GM12875 (cell line): ENCODE data around the gene RAB1B.

Experiments
- H3K4me3 ChIP-seq: one replicate; pipeline ENCODE4 v1.5.1; 2011; ENCODE audit warnings: low read depth, low read length, control low read depth
- TF ChIP-seq, protein P1 (sequence below): IDR thresholded peaks from 2 replicates; pipeline ENCODE4 v1.5.1; 2011; ENCODE audit warnings: low read depth, mild to moderate bottlenecking, control low read depth, inconsistent platforms, low read length, moderate library complexity, borderline replicate concordance; ENCODE audit not compliant: insufficient read depth

Gene RAB1B

DNA sequence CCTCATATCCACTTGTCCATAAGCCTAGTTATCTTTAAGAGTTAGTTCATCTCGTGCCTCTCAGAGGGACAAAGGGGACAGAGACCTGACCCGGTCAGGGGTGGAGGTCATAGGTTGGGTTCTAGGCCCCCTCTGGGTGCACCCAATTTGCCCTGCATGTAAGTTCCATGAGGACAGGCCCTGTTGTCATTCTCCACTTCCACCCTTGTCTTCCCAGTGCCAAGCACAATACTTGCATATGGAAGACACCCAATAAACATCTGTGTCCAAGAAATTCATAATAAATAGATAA, 21.8 kb downstream of the RAB1B start:
- TF ChIP-seq, protein P1, sequence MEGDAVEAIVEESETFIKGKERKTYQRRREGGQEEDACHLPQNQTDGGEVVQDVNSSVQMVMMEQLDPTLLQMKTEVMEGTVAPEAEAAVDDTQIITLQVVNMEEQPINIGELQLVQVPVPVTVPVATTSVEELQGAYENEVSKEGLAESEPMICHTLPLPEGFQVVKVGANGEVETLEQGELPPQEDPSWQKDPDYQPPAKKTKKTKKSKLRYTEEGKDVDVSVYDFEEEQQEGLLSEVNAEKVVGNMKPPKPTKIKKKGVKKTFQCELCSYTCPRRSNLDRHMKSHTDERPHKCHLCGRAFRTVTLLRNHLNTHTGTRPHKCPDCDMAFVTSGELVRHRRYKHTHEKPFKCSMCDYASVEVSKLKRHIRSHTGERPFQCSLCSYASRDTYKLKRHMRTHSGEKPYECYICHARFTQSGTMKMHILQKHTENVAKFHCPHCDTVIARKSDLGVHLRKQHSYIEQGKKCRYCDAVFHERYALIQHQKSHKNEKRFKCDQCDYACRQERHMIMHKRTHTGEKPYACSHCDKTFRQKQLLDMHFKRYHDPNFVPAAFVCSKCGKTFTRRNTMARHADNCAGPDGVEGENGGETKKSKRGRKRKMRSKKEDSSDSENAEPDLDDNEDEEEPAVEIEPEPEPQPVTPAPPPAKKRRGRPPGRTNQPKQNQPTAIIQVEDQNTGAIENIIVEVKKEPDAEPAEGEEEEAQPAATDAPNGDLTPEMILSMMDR = no peak
- H3K4me3 ChIP-seq = no peak overlapping the region

DNA sequence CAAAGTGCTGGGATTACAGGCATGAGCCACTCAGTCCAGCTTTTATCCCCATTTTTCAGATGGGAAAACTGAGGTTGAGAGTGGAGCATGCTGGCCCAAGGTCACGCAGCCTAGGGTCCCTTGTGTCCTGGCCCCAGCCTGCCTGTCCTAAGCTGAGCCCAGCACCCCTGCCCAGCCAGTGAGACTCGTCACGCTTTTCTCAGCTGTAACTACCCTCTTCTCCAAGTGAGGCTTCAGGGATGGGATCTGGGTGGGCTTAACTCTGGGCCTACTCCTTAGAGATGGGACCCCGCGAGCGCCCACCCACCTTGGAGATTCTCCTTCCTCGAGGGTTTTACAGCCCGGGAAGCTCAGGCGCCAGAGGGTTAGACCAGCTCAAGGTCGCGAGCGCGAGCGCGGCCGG, 22.9 kb downstream of the RAB1B start:
- TF ChIP-seq, protein P1 = no peak
- H3K4me3 ChIP-seq = no peak overlapping the region

DNA sequence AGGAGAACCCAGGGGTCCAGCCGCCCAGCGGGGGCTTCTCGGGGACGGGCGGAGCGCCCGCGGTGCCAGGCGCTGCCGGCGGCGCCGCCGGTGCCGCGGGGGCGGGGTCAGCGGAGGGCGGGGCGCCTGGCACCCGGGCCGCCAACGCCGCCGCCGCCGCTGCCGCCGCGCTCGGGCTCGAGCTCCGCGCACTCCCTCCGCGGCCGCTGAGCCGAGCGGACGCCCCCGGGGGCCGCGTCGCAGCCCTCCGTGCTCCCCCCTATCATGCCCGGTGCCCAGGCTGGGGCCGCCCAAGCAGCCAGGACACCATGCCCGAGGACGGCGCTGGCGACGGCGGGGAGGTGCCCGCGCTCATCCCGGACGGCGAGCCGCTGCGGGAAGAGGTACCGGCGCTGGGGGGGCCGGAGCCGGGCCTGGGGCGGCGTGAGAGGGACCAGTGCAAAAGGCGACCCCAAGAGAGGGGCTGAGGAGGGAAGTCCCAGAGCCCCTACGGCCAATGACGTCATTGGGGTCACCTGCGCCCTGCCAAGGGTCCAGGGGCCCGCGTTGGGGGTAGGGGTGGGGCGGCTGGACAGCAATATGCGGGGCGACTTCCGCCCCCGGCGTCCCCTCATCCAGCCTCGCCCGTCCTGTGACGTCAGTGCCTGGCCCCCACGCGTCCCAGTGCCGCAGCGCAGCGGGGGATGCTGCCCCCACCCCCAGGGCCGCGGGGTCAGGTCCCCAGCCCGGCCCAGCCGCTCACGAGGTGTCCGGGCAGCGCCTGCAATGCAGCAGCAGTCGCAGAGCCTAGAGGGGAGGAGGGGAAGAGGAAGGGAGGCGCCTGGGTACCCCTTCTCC, 23.5 kb downstream of the RAB1B start, which contains the start of gene TMEM151A:
TMEM151A (plus strand) TSS at position 189 of the 837 bp plus-strand sequence; CDS start at position 309, 120 bp downstream.
- no peak within 1 kb of the TSS for H3K4me3 ChIP-seq
- TF ChIP-seq, protein P1 = no peak

DNA sequence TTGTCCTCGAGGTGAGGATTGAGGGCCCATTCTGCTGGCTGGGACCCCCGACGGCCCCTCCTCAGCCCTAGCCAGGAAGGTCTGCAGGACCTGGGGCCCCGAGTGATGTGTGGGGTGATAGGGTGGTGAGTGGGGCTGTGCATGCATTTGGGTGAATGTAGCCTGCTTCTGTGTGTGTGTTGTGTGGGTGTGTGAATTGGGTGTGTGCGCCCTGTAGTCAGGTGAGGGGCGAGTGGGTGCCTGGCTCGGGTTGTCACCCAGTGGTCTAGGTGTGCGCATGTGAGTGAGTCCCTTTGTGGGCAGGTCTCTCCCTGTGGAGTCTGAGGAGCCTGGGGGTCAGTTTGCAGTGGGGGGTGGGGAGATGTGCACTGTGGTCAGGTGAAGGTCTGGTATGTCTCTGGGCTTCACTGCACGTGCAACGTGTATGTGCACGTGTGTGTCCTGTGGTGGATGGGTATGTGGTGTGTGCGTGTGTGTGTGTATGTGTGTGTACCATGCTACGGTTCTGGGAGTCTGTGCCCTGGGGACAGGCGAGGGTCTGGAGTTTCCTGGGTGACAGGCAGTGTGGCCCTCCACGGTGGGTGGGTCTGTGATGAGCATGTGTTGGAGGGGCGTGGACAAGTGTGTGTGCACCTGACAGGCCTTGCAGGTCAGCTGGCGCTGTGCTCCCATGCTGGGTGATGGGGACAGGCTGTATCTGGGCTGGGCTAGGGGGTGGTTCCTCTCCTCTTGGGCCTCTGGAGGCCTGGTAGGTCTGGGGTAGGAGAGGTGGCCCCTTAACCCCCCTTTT, 24.3 kb downstream of the RAB1B start:
- H3K4me3 ChIP-seq = no peak overlapping the region
- TF ChIP-seq, protein P1 = no peak

DNA sequence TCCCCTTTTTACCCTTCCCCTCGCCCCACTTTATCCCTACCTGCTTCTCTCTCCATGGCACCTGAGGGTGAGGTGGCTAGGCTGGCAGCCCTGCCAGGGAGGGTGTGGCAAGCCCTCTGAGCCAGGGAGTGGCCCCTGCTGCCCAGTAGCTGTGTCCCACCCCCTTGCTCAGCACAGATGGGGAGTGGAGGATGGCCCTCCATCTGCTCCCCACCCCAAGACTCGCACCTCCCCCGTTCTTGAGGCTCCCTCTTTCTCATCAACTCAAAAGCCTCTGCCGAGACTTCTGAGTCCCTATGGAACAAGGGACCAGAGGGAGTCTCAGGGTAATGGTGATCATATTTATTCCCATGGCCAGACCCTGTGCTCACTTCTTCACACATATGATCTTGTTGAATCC, 24.9 kb downstream of the RAB1B start:
- H3K4me3 ChIP-seq = no peak overlapping the region
- TF ChIP-seq, protein P1 = no peak

DNA sequence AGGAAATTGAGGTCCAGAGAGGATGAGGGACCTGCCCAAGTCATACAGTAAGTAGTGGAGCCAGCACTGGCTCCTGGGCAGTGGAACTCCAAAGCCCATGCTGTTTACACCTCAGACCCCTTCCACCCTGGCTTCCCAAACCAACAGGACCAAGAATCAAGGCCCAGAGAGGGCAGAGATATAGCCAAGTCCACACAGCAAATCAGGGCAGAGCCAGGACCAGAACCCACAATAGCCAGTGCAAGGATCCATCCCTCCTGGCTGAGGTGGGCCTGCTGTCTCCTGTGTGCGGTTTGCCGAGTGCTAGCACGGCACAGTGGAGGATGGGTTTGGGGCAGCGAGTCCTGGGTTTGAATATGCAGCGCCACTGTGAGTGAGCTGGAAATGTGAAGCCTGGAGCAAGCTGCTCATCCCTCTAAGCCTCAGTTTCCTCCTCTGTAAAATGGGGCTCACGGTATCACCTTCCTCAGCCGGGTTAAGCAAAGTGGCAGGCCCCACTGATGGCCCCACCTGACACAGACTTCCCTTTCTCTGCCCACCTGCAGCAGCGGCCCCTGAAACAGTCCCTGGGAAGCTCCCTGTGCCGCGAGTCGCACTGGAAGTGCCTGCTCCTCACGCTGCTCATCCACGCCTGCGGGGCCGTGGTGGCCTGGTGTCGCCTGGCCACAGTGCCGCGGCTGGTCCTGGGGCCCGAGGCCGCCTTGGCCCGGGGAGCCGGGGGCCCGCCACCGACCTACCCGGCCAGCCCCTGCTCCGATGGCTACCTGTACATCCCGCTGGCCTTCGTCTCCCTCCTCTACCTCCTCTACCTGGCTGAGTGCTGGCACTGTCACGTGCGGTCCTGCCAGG, 25.6 kb downstream of the RAB1B start:
- no peak overlapping the region for H3K4me3 ChIP-seq
- TF ChIP-seq, protein P1 = no peak
